ENCODE measurements around the gene PTPRN2.

- TF ChIP-seq POLR2A (IDR thresholded peaks at IDR 0.05; ENCODE audit: borderline replicate concordance, extremely low read depth, insufficient read depth, insufficient read length) (no peak), REST (IDR thresholded peaks at IDR 0.05; ENCODE audit: low read depth) (no peak), CTCF (IDR thresholded peaks at IDR 0.05 in 2 of 3, conservative IDR thresholded peaks at IDR 0.05 in 1 of 3; ENCODE audit: borderline replicate concordance in 1 of 3, insufficient read depth in 1 of 3, low read depth in 2 of 3, low read length in 2 of 3) (no peak), JUND (IDR thresholded peaks at IDR 0.05) (no peak), FOSL1 (IDR thresholded peaks at IDR 0.05; ENCODE audit: low read depth) (no peak), ZNF274 (IDR thresholded peaks at IDR 0.05; ENCODE audit: low read depth, low read length) (no peak), YY1 (IDR thresholded peaks at IDR 0.05; ENCODE audit: extremely low read depth, insufficient replicate concordance, low read depth, low read length) (no peak), POLR2AphosphoS5 (IDR thresholded peaks at IDR 0.05; ENCODE audit: low read depth, low read length) (no peak), SP1 (IDR thresholded peaks at IDR 0.05; ENCODE audit: low read depth) (no peak), CBX3 (IDR thresholded peaks at IDR 0.05; ENCODE audit: low read depth) (no peak), ZBTB33 (IDR thresholded peaks at IDR 0.05; ENCODE audit: extremely low read depth, insufficient replicate concordance, low read length) (no peak)
These were observed 448.1 kb downstream of the PTPRN2 start for GRCh38 chr7:158139499-158139898.
